ENCODE measurements around the gene ARHGAP21.

DNA sequence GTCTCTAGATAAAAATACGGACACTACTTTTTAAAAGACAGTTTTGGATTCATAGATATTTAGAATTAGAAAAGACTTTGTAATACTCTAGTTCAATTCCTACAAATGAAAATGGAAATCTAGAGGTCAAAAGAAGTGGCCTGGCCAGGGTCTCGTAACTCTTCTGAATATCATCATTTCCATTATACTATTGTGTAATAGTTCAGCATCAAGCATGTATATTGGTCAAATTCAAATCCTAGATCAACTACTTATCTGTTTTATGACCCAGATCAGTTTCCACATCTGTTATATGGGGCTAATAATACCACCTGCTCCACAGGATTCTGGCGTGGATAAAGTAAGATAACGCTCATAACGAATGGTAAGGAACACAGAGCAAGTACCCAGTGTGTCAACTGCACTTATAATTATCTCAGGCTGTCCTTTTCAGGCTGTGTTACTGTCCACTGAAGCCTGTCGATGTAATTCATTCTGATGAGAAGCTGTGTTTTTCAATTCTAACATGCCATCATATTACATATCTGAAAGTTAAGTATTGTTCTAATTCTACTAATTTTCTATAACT lies 54.3 kb downstream of the ARHGAP21 start:
- TF ChIP-seq POLR2A (IDR thresholded peaks at IDR 0.05), result no peak
- TF ChIP-seq, protein P1, sequence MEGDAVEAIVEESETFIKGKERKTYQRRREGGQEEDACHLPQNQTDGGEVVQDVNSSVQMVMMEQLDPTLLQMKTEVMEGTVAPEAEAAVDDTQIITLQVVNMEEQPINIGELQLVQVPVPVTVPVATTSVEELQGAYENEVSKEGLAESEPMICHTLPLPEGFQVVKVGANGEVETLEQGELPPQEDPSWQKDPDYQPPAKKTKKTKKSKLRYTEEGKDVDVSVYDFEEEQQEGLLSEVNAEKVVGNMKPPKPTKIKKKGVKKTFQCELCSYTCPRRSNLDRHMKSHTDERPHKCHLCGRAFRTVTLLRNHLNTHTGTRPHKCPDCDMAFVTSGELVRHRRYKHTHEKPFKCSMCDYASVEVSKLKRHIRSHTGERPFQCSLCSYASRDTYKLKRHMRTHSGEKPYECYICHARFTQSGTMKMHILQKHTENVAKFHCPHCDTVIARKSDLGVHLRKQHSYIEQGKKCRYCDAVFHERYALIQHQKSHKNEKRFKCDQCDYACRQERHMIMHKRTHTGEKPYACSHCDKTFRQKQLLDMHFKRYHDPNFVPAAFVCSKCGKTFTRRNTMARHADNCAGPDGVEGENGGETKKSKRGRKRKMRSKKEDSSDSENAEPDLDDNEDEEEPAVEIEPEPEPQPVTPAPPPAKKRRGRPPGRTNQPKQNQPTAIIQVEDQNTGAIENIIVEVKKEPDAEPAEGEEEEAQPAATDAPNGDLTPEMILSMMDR (IDR thresholded peaks at IDR 0.05), result no peak
